ENCODE data around the gene SHPK. TPM values are rescaled to one million over a fixed set of nuclear protein-coding genes. Genes with fewer than 3 reads are reported as not detected.

SHPK gene
- total RNA-seq, 6 experiments from 2014 or later, result 13.5 to 26.1 (median 22.8) TPM

- 0% methylated on average over 14 of the region's 89 CpGs for WGBS (ENCODE audit: insufficient coverage, low coverage, low lambda C conversion rate, missing lambda C conversion rate)
- Histone ChIP-seq H3K4me1 (peaks cover 0 to 17% (median 1%) of the 10 kb centered on the region in 4 donors), H3K27ac (peak within 1 kb of the TSS; percentile 80 to 92 (median 81)), H3K4me3 (peak within 1 kb of the TSS; percentile 91 to 97 (median 92)), H3K9me3 (no peaks in the 10 kb centered on the region), H3K36me3 (no peaks in the 10 kb centered on the region), H3K27me3 (no peaks in the 10 kb centered on the region)
- no peak for TF ChIP-seq CTCF (IDR thresholded peaks at IDR 0.05)
- peak; percentile 96 for TF ChIP-seq POLR2A (IDR thresholded peaks at IDR 0.05)
- ATAC-seq, result peak; percentile 88 to 96 (median 94)
- intact Hi-C loops (cut with DNase I), result no loop called here
- DNase-seq, result peak; percentile 99 to 100 (median 99)
Observed at GRCh38 chr17:3668279-3669084, 32.4 kb upstream of the SHPK start, which contains the start of the genes EMC6 and TAX1BP3. TSS of gene EMC6 (plus strand) at chr17:3668812. CDS start at chr17:3669147, 335 bp downstream. TSS of gene TAX1BP3 (minus strand) at chr17:3668578. CDS start at chr17:3668526, 52 bp downstream.

GRCh38 chr17:3667366-3668278 lies 31.6 kb upstream of the SHPK start:
- TF ChIP-seq POLR2A (IDR thresholded peaks at IDR 0.05) (no peak), CTCF (IDR thresholded peaks at IDR 0.05) (no peak)
- H3K4me1 ChIP-seq, result peaks cover 0 to 17% (median 1%) of the 10 kb centered on the region in 4 donors
- ATAC-seq (peak; percentile 61 to 78 (median 70)), DNase-seq (peak; percentile 84 to 90 (median 85))
- 7% methylated on average over 11 of the region's 39 CpGs for WGBS (ENCODE audit: insufficient coverage, low coverage, low lambda C conversion rate, missing lambda C conversion rate)
- peak overlapping the region; percentile 91 to 97 (median 92) for H3K4me3 ChIP-seq
- no peaks in the 10 kb centered on the region for H3K27me3 ChIP-seq
- intact Hi-C loops (cut with DNase I), result no loop called here
- H3K27ac ChIP-seq, result peak overlapping the region; percentile 80 to 92 (median 81)
- no peaks in the 10 kb centered on the region for H3K36me3 ChIP-seq
- no peaks in the 10 kb centered on the region for H3K9me3 ChIP-seq

GRCh38 chr17:3666516-3666915 lies 30.5 kb upstream of the SHPK start:
- Histone ChIP-seq H3K27ac (no peak overlapping the region), H3K9me3 (no peaks in the 10 kb centered on the region), H3K4me3 (no peak overlapping the region), H3K36me3 (no peaks in the 10 kb centered on the region), H3K4me1 (peaks cover 0 to 24% (median 4%) of the 10 kb centered on the region in 4 donors), H3K27me3 (no peaks in the 10 kb centered on the region)
- no peak for ATAC-seq
- no peak for TF ChIP-seq POLR2A (IDR thresholded peaks at IDR 0.05)
- no peak for TF ChIP-seq CTCF (IDR thresholded peaks at IDR 0.05)
- peak in 1 of 3 donors; percentile 22 for DNase-seq
- 90% methylated on average over 1 of the region's 6 CpGs for WGBS (ENCODE audit: insufficient coverage, low coverage, low lambda C conversion rate, missing lambda C conversion rate)
- intact Hi-C loops (cut with DNase I), result no loop called here

GRCh38 chr17:3665834-3666233 lies 29.8 kb upstream of the SHPK start:
- Histone ChIP-seq H3K27ac (no peak overlapping the region), H3K4me1 (peaks cover 0 to 30% (median 6%) of the 10 kb centered on the region in 4 donors), H3K9me3 (no peaks in the 10 kb centered on the region), H3K36me3 (no peaks in the 10 kb centered on the region), H3K4me3 (no peak overlapping the region), H3K27me3 (no peaks in the 10 kb centered on the region)
- 60% methylated on average over 1 of the region's 5 CpGs for WGBS (ENCODE audit: insufficient coverage, low coverage, low lambda C conversion rate, missing lambda C conversion rate)
- no peak for ATAC-seq
- intact Hi-C loops (cut with DNase I), result no loop called here
- DNase-seq, result peak in 1 of 3 donors; percentile 17
- TF ChIP-seq CTCF (IDR thresholded peaks at IDR 0.05), result no peak
- TF ChIP-seq POLR2A (IDR thresholded peaks at IDR 0.05), result no peak
